GM18498 (cell line): ENCODE data around the gene SFI1.
"Not testable (repeated sequence)": the region's sequence is repeated elsewhere in the genome, so short reads cannot be mapped to it uniquely, and the experiment has no call there.

Experiments used
- ATAC-seq: cut with Tn5 transposase; IDR thresholded peaks from one replicate; pipeline ENCODE4 v1.9.1; 2021; ENCODE audit warnings: mild to moderate bottlenecking, moderate library complexity; ENCODE audit not compliant: unreplicated experiment

SFI1 gene

GRCh38 chr22:31491218-31491962 lies 4.9 kb upstream of the SFI1 start:
- no peak for ATAC-seq

- no peak for ATAC-seq
These were observed 4.2 kb upstream of the SFI1 start for GRCh38 chr22:31492151-31492550.

GRCh38 chr22:31493355-31493754 lies 3.0 kb upstream of the SFI1 start:
- ATAC-seq = not testable (repeated sequence)

- ATAC-seq = no peak
These were observed 993 bp upstream of the SFI1 start for GRCh38 chr22:31495343-31495742.

GRCh38 chr22:31496735-31497146 lies 405 bp downstream of the SFI1 start:
- peak; percentile 25 for ATAC-seq

- ATAC-seq = no peak
These were observed 1.0 kb downstream of the SFI1 start for GRCh38 chr22:31497148-31497938.

- no peak for ATAC-seq
These were observed 5.4 kb downstream of the SFI1 start for GRCh38 chr22:31501738-31502137.

GRCh38 chr22:31503211-31503964 lies 7.1 kb downstream of the SFI1 start:
- no peak for ATAC-seq

- no peak for ATAC-seq
These were observed 7.9 kb downstream of the SFI1 start for GRCh38 chr22:31504282-31504681.

GRCh38 chr22:31507517-31507916 lies 11.2 kb downstream of the SFI1 start:
- not testable (repeated sequence) for ATAC-seq

GRCh38 chr22:31508536-31508935 lies 12.2 kb downstream of the SFI1 start:
- no peak for ATAC-seq

GRCh38 chr22:31509061-31509762 lies 12.9 kb downstream of the SFI1 start:
- ATAC-seq = no peak

GRCh38 chr22:31520051-31520450 lies 23.7 kb downstream of the SFI1 start:
- ATAC-seq = no peak

GRCh38 chr22:31524132-31524531 lies 27.8 kb downstream of the SFI1 start:
- ATAC-seq = not testable (repeated sequence)

- ATAC-seq = no peak
These were observed 29.9 kb downstream of the SFI1 start for GRCh38 chr22:31526270-31526669.

- no peak for ATAC-seq
These were observed 34.5 kb downstream of the SFI1 start for GRCh38 chr22:31530823-31531195.

GRCh38 chr22:31532060-31532459 lies 35.7 kb downstream of the SFI1 start:
- no peak for ATAC-seq

GRCh38 chr22:31533374-31533773 lies 37.0 kb downstream of the SFI1 start:
- no peak for ATAC-seq

- no peak for ATAC-seq
These were observed 40.7 kb downstream of the SFI1 start for GRCh38 chr22:31537019-31537535.

GRCh38 chr22:31538815-31539214 lies 42.5 kb downstream of the SFI1 start:
- ATAC-seq = peak; percentile 60

- ATAC-seq = not testable (repeated sequence)
These were observed 43.8 kb downstream of the SFI1 start for GRCh38 chr22:31540166-31540565.
